GM12878 (cell line): ENCODE data around the gene CCSER2.
"Not testable (repeated sequence)": the region's sequence is repeated elsewhere in the genome, so short reads cannot be mapped to it uniquely, and the experiment has no call there.

Experiments
- HCFC1 ChIP-seq: fragments of 150-350 bp; IDR thresholded peaks from 2 replicates; pipeline ENCODE4 v1.6.1; 2014; ENCODE audit warnings: low read length
- SP1 ChIP-seq: IDR thresholded peaks from one replicate; pipeline ENCODE4 v1.6.1; 2011; ENCODE audit warnings: low read depth, low read length
- ZBTB11 ChIP-seq: fragments of 450-650 bp; formaldehyde crosslinking; IDR thresholded peaks from 2 replicates; pipeline ENCODE4 v1.5.0; 2022; ENCODE audit warnings: mild to moderate bottlenecking, missing genetic modification characterization
- ZNF207 ChIP-seq: fragments of 450-650 bp; IDR thresholded peaks from 2 replicates; pipeline ENCODE4 v1.6.1; 2014; ENCODE audit warnings: antibody characterized with exemption, mild to moderate bottlenecking, borderline replicate concordance
- ZNF274 ChIP-seq: IDR thresholded peaks from one replicate; pipeline ENCODE4 v1.8.0; 2011; ENCODE audit not compliant: insufficient read length, insufficient read depth
- ZSCAN29 ChIP-seq: fragments of 450-650 bp; IDR thresholded peaks from 2 replicates; pipeline ENCODE4 v1.6.1; 2017; ENCODE audit warnings: mild to moderate bottlenecking, moderate library complexity
- TF ChIP-seq, protein P1 (sequence below), 3 experiments: IDR thresholded peaks in 2 of 3; conservative IDR thresholded peaks in 1 of 3; 2 replicates each; pipeline ENCODE4 v1.5.1; 2011; ENCODE audit warnings: low read depth in 3 of 3, low read length in 3 of 3, mild to moderate bottlenecking in 3 of 3, control low read depth in 2 of 3, moderate library complexity in 2 of 3, inconsistent platforms in 1 of 3, mixed read lengths in 1 of 3; ENCODE audit not compliant: control insufficient read depth in 2 of 3, insufficient read depth in 1 of 3; ENCODE audit errors: extremely low read depth in 1 of 3

GRCh38 chr10:84528526-84528925 is 200.1 kb downstream of the CCSER2 start:
- TF ChIP-seq HCFC1; SP1; ZNF207; ZNF274; ZSCAN29; ZBTB11 (CRISPR knock-in tag): not testable (repeated sequence)
- TF ChIP-seq, protein P1, sequence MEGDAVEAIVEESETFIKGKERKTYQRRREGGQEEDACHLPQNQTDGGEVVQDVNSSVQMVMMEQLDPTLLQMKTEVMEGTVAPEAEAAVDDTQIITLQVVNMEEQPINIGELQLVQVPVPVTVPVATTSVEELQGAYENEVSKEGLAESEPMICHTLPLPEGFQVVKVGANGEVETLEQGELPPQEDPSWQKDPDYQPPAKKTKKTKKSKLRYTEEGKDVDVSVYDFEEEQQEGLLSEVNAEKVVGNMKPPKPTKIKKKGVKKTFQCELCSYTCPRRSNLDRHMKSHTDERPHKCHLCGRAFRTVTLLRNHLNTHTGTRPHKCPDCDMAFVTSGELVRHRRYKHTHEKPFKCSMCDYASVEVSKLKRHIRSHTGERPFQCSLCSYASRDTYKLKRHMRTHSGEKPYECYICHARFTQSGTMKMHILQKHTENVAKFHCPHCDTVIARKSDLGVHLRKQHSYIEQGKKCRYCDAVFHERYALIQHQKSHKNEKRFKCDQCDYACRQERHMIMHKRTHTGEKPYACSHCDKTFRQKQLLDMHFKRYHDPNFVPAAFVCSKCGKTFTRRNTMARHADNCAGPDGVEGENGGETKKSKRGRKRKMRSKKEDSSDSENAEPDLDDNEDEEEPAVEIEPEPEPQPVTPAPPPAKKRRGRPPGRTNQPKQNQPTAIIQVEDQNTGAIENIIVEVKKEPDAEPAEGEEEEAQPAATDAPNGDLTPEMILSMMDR (IDR thresholded peaks at IDR 0.05 in 2 of 3, conservative IDR thresholded peaks at IDR 0.05 in 1 of 3; ENCODE audit: control insufficient read depth in 2 of 3, extremely low read depth in 1 of 3, insufficient read depth in 1 of 3, low read depth in 3 of 3, low read length in 3 of 3): not testable (repeated sequence)
